ENCODE results near the gene MEAK7.

- TF ChIP-seq MAFK (IDR thresholded peaks at IDR 0.05; ENCODE audit: low read depth, low read length) = no peak
- TF ChIP-seq, protein P1, sequence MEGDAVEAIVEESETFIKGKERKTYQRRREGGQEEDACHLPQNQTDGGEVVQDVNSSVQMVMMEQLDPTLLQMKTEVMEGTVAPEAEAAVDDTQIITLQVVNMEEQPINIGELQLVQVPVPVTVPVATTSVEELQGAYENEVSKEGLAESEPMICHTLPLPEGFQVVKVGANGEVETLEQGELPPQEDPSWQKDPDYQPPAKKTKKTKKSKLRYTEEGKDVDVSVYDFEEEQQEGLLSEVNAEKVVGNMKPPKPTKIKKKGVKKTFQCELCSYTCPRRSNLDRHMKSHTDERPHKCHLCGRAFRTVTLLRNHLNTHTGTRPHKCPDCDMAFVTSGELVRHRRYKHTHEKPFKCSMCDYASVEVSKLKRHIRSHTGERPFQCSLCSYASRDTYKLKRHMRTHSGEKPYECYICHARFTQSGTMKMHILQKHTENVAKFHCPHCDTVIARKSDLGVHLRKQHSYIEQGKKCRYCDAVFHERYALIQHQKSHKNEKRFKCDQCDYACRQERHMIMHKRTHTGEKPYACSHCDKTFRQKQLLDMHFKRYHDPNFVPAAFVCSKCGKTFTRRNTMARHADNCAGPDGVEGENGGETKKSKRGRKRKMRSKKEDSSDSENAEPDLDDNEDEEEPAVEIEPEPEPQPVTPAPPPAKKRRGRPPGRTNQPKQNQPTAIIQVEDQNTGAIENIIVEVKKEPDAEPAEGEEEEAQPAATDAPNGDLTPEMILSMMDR (conservative IDR thresholded peaks at IDR 0.05; ENCODE audit: low read depth, low read length) = no peak
- no peak for TF ChIP-seq POLR2A (IDR thresholded peaks at IDR 0.05; ENCODE audit: low read depth, low read length)
- no peak for TF ChIP-seq RFX5 (IDR thresholded peaks at IDR 0.05; ENCODE audit: low read depth, low read length)
- no peak for TF ChIP-seq BHLHE40 (IDR thresholded peaks at IDR 0.05; ENCODE audit: low read depth, low read length)
- no peak for TF ChIP-seq MXI1 (IDR thresholded peaks at IDR 0.05; ENCODE audit: borderline replicate concordance, low read depth, low read length)
- TF ChIP-seq, protein P2, sequence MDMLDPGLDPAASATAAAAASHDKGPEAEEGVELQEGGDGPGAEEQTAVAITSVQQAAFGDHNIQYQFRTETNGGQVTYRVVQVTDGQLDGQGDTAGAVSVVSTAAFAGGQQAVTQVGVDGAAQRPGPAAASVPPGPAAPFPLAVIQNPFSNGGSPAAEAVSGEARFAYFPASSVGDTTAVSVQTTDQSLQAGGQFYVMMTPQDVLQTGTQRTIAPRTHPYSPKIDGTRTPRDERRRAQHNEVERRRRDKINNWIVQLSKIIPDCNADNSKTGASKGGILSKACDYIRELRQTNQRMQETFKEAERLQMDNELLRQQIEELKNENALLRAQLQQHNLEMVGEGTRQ (IDR thresholded peaks at IDR 0.05; ENCODE audit: low read depth, low read length) = no peak
- TF ChIP-seq SMC3 (IDR thresholded peaks at IDR 0.05; ENCODE audit: low read depth, low read length) = no peak
- no peak for TF ChIP-seq CEBPB (IDR thresholded peaks at IDR 0.05; ENCODE audit: low read depth, low read length)
- no peak for TF ChIP-seq RAD21 (IDR thresholded peaks at IDR 0.05; ENCODE audit: low read length)
- TF ChIP-seq NFE2L2 (IDR thresholded peaks at IDR 0.05; ENCODE audit: low read depth, low read length) = no peak
- TF ChIP-seq, protein P3, sequence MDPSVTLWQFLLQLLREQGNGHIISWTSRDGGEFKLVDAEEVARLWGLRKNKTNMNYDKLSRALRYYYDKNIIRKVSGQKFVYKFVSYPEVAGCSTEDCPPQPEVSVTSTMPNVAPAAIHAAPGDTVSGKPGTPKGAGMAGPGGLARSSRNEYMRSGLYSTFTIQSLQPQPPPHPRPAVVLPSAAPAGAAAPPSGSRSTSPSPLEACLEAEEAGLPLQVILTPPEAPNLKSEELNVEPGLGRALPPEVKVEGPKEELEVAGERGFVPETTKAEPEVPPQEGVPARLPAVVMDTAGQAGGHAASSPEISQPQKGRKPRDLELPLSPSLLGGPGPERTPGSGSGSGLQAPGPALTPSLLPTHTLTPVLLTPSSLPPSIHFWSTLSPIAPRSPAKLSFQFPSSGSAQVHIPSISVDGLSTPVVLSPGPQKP (IDR thresholded peaks at IDR 0.05; ENCODE audit: borderline replicate concordance, low read depth, low read length) = no peak
Observed at GRCh38 chr16:84498859-84499620, 5.4 kb downstream of the MEAK7 start.
